Smooth muscle cell (in vitro differentiated cells): ENCODE results near the gene FUT2. TPM values are rescaled to one million over a fixed set of nuclear protein-coding genes. Genes with fewer than 3 reads are reported as not detected.

Source experiments
- DNase-seq: peaks from one replicate; lab custom pipeline; 2025; ENCODE audit not compliant: unreplicated experiment; lab: John Stamatoyannopoulos, UW
- H2AFZ ChIP-seq: fragments of 200-600 bp; sonication (generic); 2 replicates; pipeline ENCODE4 v1.6.0; 2016; ENCODE audit warnings: antibody characterized with exemption, low read depth, mild to moderate bottlenecking
- H3F3A ChIP-seq: fragments of 200-600 bp; sonication (generic); 2 replicates; pipeline ENCODE4 v1.6.0; 2017; ENCODE audit warnings: antibody characterized with exemption, low read depth
- H3K27ac ChIP-seq: fragments of 200-600 bp; sonication (generic); 2 replicates; pipeline ENCODE4 v1.5.1; 2016; ENCODE audit warnings: low read depth, mild to moderate bottlenecking
- H3K27me3 ChIP-seq: fragments of 200-600 bp; sonication (generic); 2 replicates; pipeline ENCODE4 v1.6.1; 2016; ENCODE audit warnings: low read depth, mild to moderate bottlenecking
- H3K36me3 ChIP-seq: fragments of 200-600 bp; sonication (generic); 2 replicates; pipeline ENCODE4 v1.5.1; 2016; ENCODE audit warnings: low read depth
- H3K4me1 ChIP-seq: fragments of 200-600 bp; sonication (generic); 2 replicates; pipeline ENCODE4 v1.5.1; 2016; ENCODE audit warnings: low read depth
- H3K4me2 ChIP-seq: fragments of 200-600 bp; sonication (generic); 2 replicates; pipeline ENCODE4 v1.6.0; 2016; ENCODE audit warnings: mild to moderate bottlenecking
- H3K4me3 ChIP-seq: fragments of 200-600 bp; sonication (generic); 2 replicates; pipeline ENCODE4 v1.5.1; 2016; ENCODE audit warnings: mild to moderate bottlenecking
- H3K79me2 ChIP-seq: fragments of 200-600 bp; sonication (generic); 2 replicates; pipeline ENCODE4 v1.6.0; 2016; ENCODE audit warnings: low read depth, mild to moderate bottlenecking
- H3K9ac ChIP-seq: fragments of 200-600 bp; sonication (generic); 2 replicates; pipeline ENCODE4 v1.6.0; 2016; ENCODE audit warnings: low read depth
- H3K9me3 ChIP-seq: fragments of 200-600 bp; sonication (generic); replicated peaks from 2 replicates; pipeline ENCODE4 v1.5.1; 2016; ENCODE audit warnings: low read depth
- H4K20me1 ChIP-seq: fragments of 200-600 bp; sonication (generic); 2 replicates; pipeline ENCODE4 v1.6.0; 2016; ENCODE audit warnings: low read depth
- CTCF ChIP-seq: fragments of 200-600 bp; sonication (generic); IDR thresholded peaks from 2 replicates; pipeline ENCODE4 v1.5.1; 2017; ENCODE audit warnings: borderline replicate concordance, mild to moderate bottlenecking, antibody characterized with exemption; ENCODE audit not compliant: insufficient read depth, poor library complexity, severe bottlenecking
- WGBS: methylation state at CpG from one replicate; pipeline ENCODE4 v1.1.7; 2016; ENCODE audit warnings: low lambda C conversion rate; 5-methylcytosine and 5-hydroxymethylcytosine counted together
- polyA plus RNA-seq: library from polyadenylated mRNA; unstranded; fragments of >200 nt; fragmentation: Nextera tagmentation; extraction: Ambion mirVana; gene quantifications from 2 replicates; pipeline ENCODE4 v1.2.1, GENCODE V29; 2016
- total RNA-seq: library from RNA; depleted of rRNA; stranded (reverse); fragments of >200 nt; gene quantifications from 2 replicates; pipeline ENCODE4 v1.2.3, GENCODE V29; 2014

FUT2 gene
- total RNA-seq: 0.27 and 1.1 TPM in 2 replicates
- 0.18 and 0.54 TPM in 2 replicates for polyA plus RNA-seq

GRCh38 chr19:48695743-48696352 lies at the start of gene FUT2:
Gene FUT2, plus strand, starts transcription at chr19:48695971. Its CDS starts 6,986 bp downstream, at chr19:48702957.
- H3F3A ChIP-seq: no peaks in the 10 kb centered on the region
- DNase-seq: no peak
- peak within 1 kb of the TSS; percentile 84 for H3K4me2 ChIP-seq
- no peaks in the 10 kb centered on the region for H3K36me3 ChIP-seq
- no peak for TF ChIP-seq CTCF
- no peak within 1 kb of the TSS for H3K9ac ChIP-seq
- peaks cover 10% of the 10 kb centered on the region for H3K4me1 ChIP-seq
- no peaks in the 10 kb centered on the region for H3K9me3 ChIP-seq
- H3K79me2 ChIP-seq: no peaks in the 10 kb centered on the region
- H2AFZ ChIP-seq: peak within 1 kb of the TSS; percentile 43
- H4K20me1 ChIP-seq: peaks cover 7% of the 10 kb centered on the region
- H3K27ac ChIP-seq: no peak within 1 kb of the TSS
- WGBS: 26% methylated on average over 14 of the region's 16 CpGs
- peak within 1 kb of the TSS; percentile 53 for H3K4me3 ChIP-seq
- H3K27me3 ChIP-seq: peaks cover 22% of the 10 kb centered on the region

- DNase-seq: peak; percentile 60
- WGBS: 1% methylated on average over 15 of the region's 33 CpGs
- Histone ChIP-seq H3K9ac (peak within 1 kb of the TSS; percentile 55), H3K36me3 (no peaks in the 10 kb centered on the region), H3K27me3 (no peaks in the 10 kb centered on the region), H2AFZ (peak within 1 kb of the TSS; percentile 96), H3K79me2 (no peaks in the 10 kb centered on the region), H3K4me1 (peaks cover 4% of the 10 kb centered on the region), H3K4me2 (peak within 1 kb of the TSS; percentile 97), H4K20me1 (no peaks in the 10 kb centered on the region), H3K27ac (no peak within 1 kb of the TSS), H3K4me3 (peak within 1 kb of the TSS; percentile 68), H3F3A (no peaks in the 10 kb centered on the region), H3K9me3 (no peaks in the 10 kb centered on the region)
- TF ChIP-seq CTCF: peak; percentile 82
These were observed 49.6 kb upstream of the FUT2 start, which contains the start of gene CA11 for GRCh38 chr19:48646001-48646721. Gene CA11, minus strand, starts transcription at chr19:48646187. Its CDS starts 555 bp downstream, at chr19:48645632.

GRCh38 chr19:48646722-48647216 lies 49.0 kb upstream of the FUT2 start:
- 75% methylated on average over 1 of the region's 10 CpGs for WGBS
- Histone ChIP-seq H4K20me1 (no peaks in the 10 kb centered on the region), H3K36me3 (no peaks in the 10 kb centered on the region), H2AFZ (peak overlapping the region; percentile 96), H3K27ac (no peak overlapping the region), H3K9ac (no peak overlapping the region), H3K4me1 (peaks cover 4% of the 10 kb centered on the region), H3K79me2 (no peaks in the 10 kb centered on the region), H3K27me3 (no peaks in the 10 kb centered on the region), H3F3A (no peaks in the 10 kb centered on the region), H3K9me3 (no peaks in the 10 kb centered on the region), H3K4me2 (peak overlapping the region; percentile 97), H3K4me3 (peak overlapping the region; percentile 68)
- DNase-seq: no peak
- TF ChIP-seq CTCF: no peak
